HG02970 (cell line): Measurements from ENCODE around the gene MUC4.
"Not testable (repeated sequence)": the region's sequence is repeated elsewhere in the genome, so short reads cannot be mapped to it uniquely, and the experiment has no call there.

Source experiments
- ATAC-seq: cut with Tn5 transposase; IDR thresholded peaks from one replicate; pipeline ENCODE4 v1.9.1; 2021; ENCODE audit warnings: mild to moderate bottlenecking, moderate library complexity, moderate number of reproducible peaks; ENCODE audit not compliant: unreplicated experiment, low FRiP score

Gene MUC4

GRCh38 chr3:195816276-195816913 lies 4.7 kb upstream of the MUC4 start:
- ATAC-seq, result not testable (repeated sequence)

GRCh38 chr3:195815169-195815771 lies 3.5 kb upstream of the MUC4 start:
- ATAC-seq, result no peak

- ATAC-seq, result no peak
These were observed 2.3 kb upstream of the MUC4 start for GRCh38 chr3:195813916-195814640.

GRCh38 chr3:195812366-195812765 lies 637 bp upstream of the MUC4 start:
- no peak for ATAC-seq

GRCh38 chr3:195810455-195810845 lies 1.3 kb downstream of the MUC4 start:
- no peak for ATAC-seq

GRCh38 chr3:195809796-195810454 lies 1.8 kb downstream of the MUC4 start:
- ATAC-seq, result no peak

- ATAC-seq, result no peak
These were observed 2.4 kb downstream of the MUC4 start for GRCh38 chr3:195809291-195809785.

GRCh38 chr3:195808741-195809290 lies 2.9 kb downstream of the MUC4 start:
- no peak for ATAC-seq

GRCh38 chr3:195807681-195808121 lies 4.0 kb downstream of the MUC4 start:
- no peak for ATAC-seq

GRCh38 chr3:195806916-195807231 lies 4.9 kb downstream of the MUC4 start:
- ATAC-seq, result no peak

GRCh38 chr3:195806211-195806915 lies 5.4 kb downstream of the MUC4 start:
- no peak for ATAC-seq

- not testable (repeated sequence) for ATAC-seq
These were observed 6.1 kb downstream of the MUC4 start for GRCh38 chr3:195805588-195805987.

GRCh38 chr3:195805181-195805580 lies 6.5 kb downstream of the MUC4 start:
- ATAC-seq, result no peak

GRCh38 chr3:195803289-195803908 lies 8.3 kb downstream of the MUC4 start:
- no peak for ATAC-seq

GRCh38 chr3:195802795-195803194 lies 8.9 kb downstream of the MUC4 start:
- no peak for ATAC-seq

- no peak for ATAC-seq
These were observed 9.4 kb downstream of the MUC4 start for GRCh38 chr3:195802261-195802701.

GRCh38 chr3:195801251-195802183 lies 10.2 kb downstream of the MUC4 start:
- no peak for ATAC-seq

- ATAC-seq, result no peak
These were observed 11.5 kb downstream of the MUC4 start for GRCh38 chr3:195800240-195800639.

GRCh38 chr3:195796795-195797194 lies 14.9 kb downstream of the MUC4 start:
- ATAC-seq, result no peak
